Vagina (tissue), 2 donors: ENCODE data around the gene ATRIP. TPM values are rescaled to one million over a fixed set of nuclear protein-coding genes. Genes with fewer than 3 reads are reported as not detected.
A peak's percentile ranks its signal among the peaks of the same experiment; 100 is the strongest.

Source experiments
- DNase-seq, 2 donors: peaks; one replicate each; pipeline ENCODE4 v3.0.0-alpha.2; 2017; ENCODE audit errors: extremely low spot score in 2 of 2
- H3K27ac ChIP-seq: fragments of 200-600 bp; sonication (generic); one replicate; pipeline ENCODE4 v1.5.1; 2019
- H3K27me3 ChIP-seq: fragments of 200-600 bp; sonication (generic); one replicate; pipeline ENCODE4 v1.5.1; 2019
- H3K36me3 ChIP-seq, 2 donors: fragments of 200-600 bp; sonication (generic); one replicate each; pipeline ENCODE4 v1.5.1; 2017 to 2019
- H3K4me1 ChIP-seq: fragments of 200-600 bp; sonication (generic); one replicate; pipeline ENCODE4 v1.5.1; 2019
- H3K4me3 ChIP-seq, 2 donors: fragments of 200-600 bp; sonication (generic); 1 replicate in 1 of 2; 2 replicates in 1 of 2; pipeline ENCODE4 v1.5.1; 2016 to 2019
- H3K9me3 ChIP-seq: fragments of 200-600 bp; sonication (generic); one replicate; pipeline ENCODE4 v1.5.1; 2019
- POLR2A ChIP-seq, 2 donors: fragments of 450-650 bp; IDR thresholded peaks; one replicate each; pipeline ENCODE4 v1.6.1; 2017; ENCODE audit warnings: antibody characterized with exemption in 2 of 2, mild to moderate bottlenecking in 2 of 2, moderate library complexity in 2 of 2
- POLR2AphosphoS5 ChIP-seq, 2 donors: sonication (generic); formaldehyde crosslinking; IDR thresholded peaks; one replicate each; pipeline ENCODE4 v1.9.0; 2017; ENCODE audit warnings: antibody characterized with exemption in 2 of 2, mild to moderate bottlenecking in 2 of 2, low read depth in 1 of 2; ENCODE audit not compliant: insufficient read depth in 1 of 2
- intact Hi-C: fragments of 100-400 bp; cut with DNase I; formaldehyde crosslinking; loops from one replicate; pipeline ENCODE4 v1.15.1; 2023
- total RNA-seq: library from RNA; depleted of rRNA; stranded (reverse); fragments of >200 nt; gene quantifications from one replicate; pipeline ENCODE4 v1.2.3, GENCODE V29; 2016
- TF ChIP-seq, protein P1 (sequence below), 3 experiments: fragments of 450-650 bp in 2 of 3; fragments of 200-600 bp in 1 of 3; sonication (generic) in 1 of 3; IDR thresholded peaks; one replicate each; pipeline ENCODE4 v1.5.1; 2017 to 2019; ENCODE audit warnings: antibody characterized with exemption in 3 of 3, mild to moderate bottlenecking in 2 of 3, moderate library complexity in 2 of 3

ATRIP gene
- total RNA-seq, 1 donor from 2014 or later: 13.8 TPM

DNA sequence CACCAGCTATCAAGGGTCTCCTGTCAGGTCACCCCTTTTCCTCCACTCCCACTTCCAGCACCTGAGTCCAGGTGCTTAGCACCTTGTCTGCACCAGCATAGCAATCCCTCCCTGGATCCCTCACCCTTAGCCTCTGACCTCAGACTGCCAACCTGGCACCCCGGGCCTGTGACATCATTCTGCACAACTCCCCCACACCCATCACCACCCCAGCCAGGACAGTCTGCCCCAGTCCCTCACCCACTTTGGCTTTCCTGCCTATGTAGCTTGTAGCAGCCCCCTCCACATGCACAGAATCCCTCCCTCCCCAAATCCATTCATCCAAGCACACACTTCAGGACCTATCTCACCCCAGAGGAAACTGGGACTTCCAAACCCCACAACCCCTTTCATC is 15.8 kb upstream of the ATRIP start:
- H3K9me3 ChIP-seq: no peaks in the 10 kb centered on the region
- peak overlapping the region; percentile 85 for H3K27ac ChIP-seq
- H3K4me1 ChIP-seq: peaks cover 89% of the 10 kb centered on the region
- H3K4me3 ChIP-seq: no peak overlapping the region
- TF ChIP-seq, protein P1, sequence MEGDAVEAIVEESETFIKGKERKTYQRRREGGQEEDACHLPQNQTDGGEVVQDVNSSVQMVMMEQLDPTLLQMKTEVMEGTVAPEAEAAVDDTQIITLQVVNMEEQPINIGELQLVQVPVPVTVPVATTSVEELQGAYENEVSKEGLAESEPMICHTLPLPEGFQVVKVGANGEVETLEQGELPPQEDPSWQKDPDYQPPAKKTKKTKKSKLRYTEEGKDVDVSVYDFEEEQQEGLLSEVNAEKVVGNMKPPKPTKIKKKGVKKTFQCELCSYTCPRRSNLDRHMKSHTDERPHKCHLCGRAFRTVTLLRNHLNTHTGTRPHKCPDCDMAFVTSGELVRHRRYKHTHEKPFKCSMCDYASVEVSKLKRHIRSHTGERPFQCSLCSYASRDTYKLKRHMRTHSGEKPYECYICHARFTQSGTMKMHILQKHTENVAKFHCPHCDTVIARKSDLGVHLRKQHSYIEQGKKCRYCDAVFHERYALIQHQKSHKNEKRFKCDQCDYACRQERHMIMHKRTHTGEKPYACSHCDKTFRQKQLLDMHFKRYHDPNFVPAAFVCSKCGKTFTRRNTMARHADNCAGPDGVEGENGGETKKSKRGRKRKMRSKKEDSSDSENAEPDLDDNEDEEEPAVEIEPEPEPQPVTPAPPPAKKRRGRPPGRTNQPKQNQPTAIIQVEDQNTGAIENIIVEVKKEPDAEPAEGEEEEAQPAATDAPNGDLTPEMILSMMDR (IDR thresholded peaks at IDR 0.05): no peak
- no peak for TF ChIP-seq POLR2AphosphoS5 (IDR thresholded peaks at IDR 0.05; ENCODE audit: insufficient read depth in 1 of 2, low read depth in 1 of 2)
- no peak for TF ChIP-seq POLR2A (IDR thresholded peaks at IDR 0.05)
- H3K36me3 ChIP-seq: no peaks in the 10 kb centered on the region
- intact Hi-C loops: loop anchor here (10.0 kb wide), 1 partner anchor 156 kb away; no protein-coding TSS in a partner anchor
- H3K27me3 ChIP-seq: no peaks in the 10 kb centered on the region
- DNase-seq: no peak

GRCh38 chr3:48431224-48432029 is 15.1 kb upstream of the ATRIP start:
- no peak for DNase-seq
- intact Hi-C loops: loop anchor here (10.0 kb wide), 1 partner anchor 157 kb away; no protein-coding TSS in a partner anchor
- Histone ChIP-seq H3K27ac (peak overlapping the region; percentile 85), H3K27me3 (no peaks in the 10 kb centered on the region), H3K4me3 (no peak overlapping the region), H3K36me3 (no peaks in the 10 kb centered on the region), H3K4me1 (peaks cover 83% of the 10 kb centered on the region), H3K9me3 (no peaks in the 10 kb centered on the region)
- TF ChIP-seq POLR2A (IDR thresholded peaks at IDR 0.05): no peak
- no peak for TF ChIP-seq POLR2AphosphoS5 (IDR thresholded peaks at IDR 0.05; ENCODE audit: insufficient read depth in 1 of 2, low read depth in 1 of 2)
- TF ChIP-seq, protein P1 (IDR thresholded peaks at IDR 0.05): no peak

DNA sequence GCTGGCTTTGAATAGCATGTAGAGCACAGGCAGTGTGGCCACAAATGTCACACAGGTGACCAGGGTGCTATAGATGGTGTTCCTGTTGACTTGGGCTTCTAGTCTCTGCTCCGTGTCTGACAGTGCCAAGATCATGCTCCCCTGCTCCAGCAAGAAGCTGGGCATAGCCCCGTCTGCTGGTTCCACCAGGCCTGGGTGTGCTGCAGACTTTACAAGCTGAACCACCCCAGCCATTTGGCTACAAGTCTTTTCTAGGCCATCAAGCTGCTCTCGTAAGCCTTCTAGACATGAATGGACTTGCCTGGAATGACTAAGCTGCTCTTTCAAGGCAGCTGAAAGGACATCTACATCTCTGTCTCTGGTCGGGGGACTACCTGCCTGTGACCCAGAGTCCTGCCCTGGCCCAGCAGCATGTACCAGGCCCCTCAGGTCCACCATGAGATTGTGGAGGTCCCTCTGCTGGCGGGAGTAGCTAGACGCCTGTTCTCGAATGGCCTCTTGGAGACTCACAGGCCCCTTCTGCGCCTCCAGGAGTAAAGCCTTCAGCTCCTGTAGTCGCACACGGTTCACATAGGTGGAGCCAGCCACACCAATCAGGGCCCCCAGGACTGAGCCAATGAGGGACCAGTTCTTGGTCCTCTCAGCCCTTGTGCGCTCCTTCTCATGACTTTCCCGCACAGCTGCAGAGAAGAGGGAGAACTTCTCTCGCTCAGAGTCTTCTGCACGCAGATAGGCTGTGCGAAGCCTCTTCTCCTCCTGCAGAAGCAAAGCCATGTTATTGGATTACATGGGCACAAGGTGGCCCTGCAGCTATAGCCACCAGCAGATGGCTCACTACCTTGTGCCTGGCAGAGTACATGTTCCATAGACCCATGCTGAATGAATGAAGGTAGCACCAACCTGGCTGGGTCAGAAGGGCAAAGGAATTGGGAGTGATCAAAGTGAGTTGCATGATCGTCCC is 13.8 kb upstream of the ATRIP start:
- peak; percentile 52 to 60 for TF ChIP-seq POLR2AphosphoS5 (IDR thresholded peaks at IDR 0.05; ENCODE audit: insufficient read depth in 1 of 2, low read depth in 1 of 2)
- TF ChIP-seq, protein P1 (IDR thresholded peaks at IDR 0.05): no peak
- Histone ChIP-seq H3K36me3 (no peaks in the 10 kb centered on the region), H3K27ac (peak overlapping the region; percentile 85), H3K27me3 (no peaks in the 10 kb centered on the region), H3K9me3 (no peaks in the 10 kb centered on the region), H3K4me1 (peaks cover 71% of the 10 kb centered on the region), H3K4me3 (peak overlapping the region in 1 of 2 donors; percentile 22)
- intact Hi-C loops: loop anchor here (10.0 kb wide), 1 partner anchor 158 kb away; no protein-coding TSS in a partner anchor
- DNase-seq: no peak

- H3K27me3 ChIP-seq: no peaks in the 10 kb centered on the region
- TF ChIP-seq, protein P1 (IDR thresholded peaks at IDR 0.05): no peak
- peak in 1 of 2 donors; percentile 62 for TF ChIP-seq POLR2AphosphoS5 (IDR thresholded peaks at IDR 0.05; ENCODE audit: insufficient read depth in 1 of 2, low read depth in 1 of 2)
- H3K4me3 ChIP-seq: peak overlapping the region in 1 of 2 donors; percentile 22
These were observed 12.9 kb upstream of the ATRIP start for GRCh38 chr3:48433472-48434118.

More at GRCh38 chr3:48433472-48434118, 12.9 kb upstream of the ATRIP start:
- intact Hi-C loops: loop anchor here (10.0 kb wide), 1 partner anchor 159 kb away; no protein-coding TSS in a partner anchor
- H3K4me1 ChIP-seq: peaks cover 62% of the 10 kb centered on the region
- no peaks in the 10 kb centered on the region for H3K9me3 ChIP-seq
- H3K36me3 ChIP-seq: no peaks in the 10 kb centered on the region
- H3K27ac ChIP-seq: peak overlapping the region; percentile 85
- DNase-seq: no peak
